HEK293 (cell line): Measurements from ENCODE around the gene CDH18.

Experiments
- CTCF ChIA-PET: fragments of 350-600 bp; formaldehyde crosslinking; extraction: SDS; loops from one replicate; lab custom pipeline; 2021; ENCODE audit warnings: antibody characterized with exemption; lab: Yijun Ruan, JAX
- POLR2A ChIA-PET: fragments of 300-600 bp; formaldehyde crosslinking; extraction: SDS; loops from one replicate; lab custom pipeline; 2020; ENCODE audit warnings: antibody characterized with exemption, inconsistent platforms; lab: Yijun Ruan, JAX
- H3K27ac ChIP-seq: fragments of 200-500 bp; sonication (Bioruptor generic); 2 replicates; pipeline ENCODE4 v1.5.1; 2014; ENCODE audit warnings: low read depth, low read length, control low read depth, inconsistent platforms; ENCODE audit errors: extremely low read depth
- H3K36me3 ChIP-seq, 2 experiments: fragments of 200-500 bp in 1 of 2; sonication (Bioruptor generic) in 1 of 2; 1 replicate in 1 of 2; 2 replicates in 1 of 2; pipeline ENCODE4 v1.5.1; 2014 to 2017; ENCODE audit warnings: inconsistent platforms in 2 of 2, low read length in 2 of 2; ENCODE audit not compliant: control insufficient read depth in 2 of 2, insufficient read depth in 1 of 2
- H3K4me1 ChIP-seq: fragments of 200-500 bp; sonication (Bioruptor generic); 2 replicates; pipeline ENCODE4 v1.5.1; 2014; ENCODE audit warnings: mild to moderate bottlenecking, low read length, inconsistent platforms; ENCODE audit not compliant: control insufficient read depth, insufficient read depth
- H3K4me3 ChIP-seq: 2 replicates; pipeline ENCODE4 v1.5.1; 2011; ENCODE audit warnings: low read depth, mild to moderate bottlenecking, control low read depth, low read length, moderate library complexity
- H3K9me3 ChIP-seq: fragments of 200-500 bp; sonication (Bioruptor generic); 2 replicates; pipeline ENCODE4 v1.5.1; 2014; ENCODE audit warnings: low read depth, low read length, inconsistent platforms; ENCODE audit not compliant: control insufficient read depth, insufficient read depth
- BCL11B ChIP-seq: fragments of 450-650 bp; formaldehyde crosslinking; IDR thresholded peaks from 2 replicates; pipeline ENCODE4 v1.5.1; 2016; ENCODE audit warnings: low read depth, missing biosample characterization, missing genetic modification characterization
- GLIS2 ChIP-seq: fragments of 450-650 bp; formaldehyde crosslinking; IDR thresholded peaks from 2 replicates; pipeline ENCODE4 v1.5.1; 2016; ENCODE audit warnings: missing biosample characterization, missing genetic modification characterization
- MEIS1 ChIP-seq: sonication (generic); formaldehyde crosslinking; IDR thresholded peaks from 2 replicates; pipeline ENCODE4 v1.8.1; 2022; ENCODE audit warnings: missing genetic modification reagents, mild to moderate bottlenecking, borderline replicate concordance
- MZF1 ChIP-seq: fragments of 450-650 bp; formaldehyde crosslinking; IDR thresholded peaks from 2 replicates; pipeline ENCODE4 v1.5.1; 2017; ENCODE audit warnings: missing biosample characterization, missing genetic modification characterization, borderline replicate concordance
- SALL2 ChIP-seq: fragments of 450-650 bp; formaldehyde crosslinking; IDR thresholded peaks from 2 replicates; pipeline ENCODE4 v1.5.0; 2017; ENCODE audit warnings: missing biosample characterization, mild to moderate bottlenecking, missing genetic modification characterization, borderline replicate concordance
- SP3 ChIP-seq: fragments of 450-650 bp; formaldehyde crosslinking; IDR thresholded peaks from 2 replicates; pipeline ENCODE4 v1.5.1; 2016; ENCODE audit warnings: missing biosample characterization, missing genetic modification characterization
- ZNF133 ChIP-seq: fragments of 450-650 bp; formaldehyde crosslinking; IDR thresholded peaks from 2 replicates; pipeline ENCODE4 v1.5.1; 2016; ENCODE audit warnings: missing biosample characterization, missing genetic modification characterization
- ZNF140 ChIP-seq: fragments of 450-650 bp; formaldehyde crosslinking; IDR thresholded peaks from 2 replicates; pipeline ENCODE4 v1.5.1; 2016; ENCODE audit warnings: missing biosample characterization, missing genetic modification characterization
- ZNF16 ChIP-seq: fragments of 450-650 bp; formaldehyde crosslinking; IDR thresholded peaks from 2 replicates; pipeline ENCODE4 v1.5.1; 2016; ENCODE audit warnings: low read depth, missing biosample characterization, missing genetic modification characterization
- ZNF175 ChIP-seq: fragments of 450-650 bp; formaldehyde crosslinking; IDR thresholded peaks from 2 replicates; pipeline ENCODE4 v1.5.1; 2016; ENCODE audit warnings: missing biosample characterization, missing genetic modification characterization
- ZNF280D ChIP-seq: fragments of 450-650 bp; formaldehyde crosslinking; IDR thresholded peaks from 2 replicates; pipeline ENCODE4 v1.5.1; 2016; ENCODE audit warnings: missing biosample characterization, missing genetic modification characterization
- ZNF292 ChIP-seq: fragments of 450-650 bp; formaldehyde crosslinking; IDR thresholded peaks from 2 replicates; pipeline ENCODE4 v1.5.1; 2016; ENCODE audit warnings: low read depth, missing biosample characterization, missing genetic modification characterization, borderline replicate concordance
- ZNF302 ChIP-seq: fragments of 450-650 bp; formaldehyde crosslinking; IDR thresholded peaks from 2 replicates; pipeline ENCODE4 v1.5.1; 2016; ENCODE audit warnings: missing biosample characterization, missing genetic modification characterization, low read depth
- ZNF311 ChIP-seq: fragments of 450-650 bp; formaldehyde crosslinking; IDR thresholded peaks from 2 replicates; pipeline ENCODE4 v1.5.1; 2017; ENCODE audit warnings: missing biosample characterization, missing genetic modification characterization, borderline replicate concordance
- ZNF366 ChIP-seq: fragments of 450-650 bp; formaldehyde crosslinking; conservative IDR thresholded peaks from 2 replicates; pipeline ENCODE4 v1.5.1; 2016; ENCODE audit warnings: missing biosample characterization, missing genetic modification characterization
- ZNF416 ChIP-seq: fragments of 450-650 bp; formaldehyde crosslinking; IDR thresholded peaks from 2 replicates; pipeline ENCODE4 v1.5.1; 2016; ENCODE audit warnings: missing biosample characterization, missing genetic modification characterization
- ZNF488 ChIP-seq: fragments of 450-650 bp; formaldehyde crosslinking; IDR thresholded peaks from 2 replicates; pipeline ENCODE4 v1.5.1; 2016; ENCODE audit warnings: missing biosample characterization, missing genetic modification characterization
- ZNF530 ChIP-seq: fragments of 450-650 bp; formaldehyde crosslinking; IDR thresholded peaks from 2 replicates; pipeline ENCODE4 v1.5.1; 2016; ENCODE audit warnings: low read depth, missing biosample characterization, missing genetic modification characterization
- ZNF548 ChIP-seq: fragments of 450-650 bp; formaldehyde crosslinking; IDR thresholded peaks from 2 replicates; pipeline ENCODE4 v1.5.1; 2016; ENCODE audit warnings: missing biosample characterization, missing genetic modification characterization
- ZNF558 ChIP-seq: fragments of 450-650 bp; formaldehyde crosslinking; IDR thresholded peaks from 2 replicates; pipeline ENCODE4 v1.5.1; 2016; ENCODE audit warnings: missing biosample characterization, missing genetic modification characterization
- ZNF561 ChIP-seq: fragments of 450-650 bp; IDR thresholded peaks from 2 replicates; pipeline ENCODE4 v1.5.1; 2018; ENCODE audit warnings: missing biosample characterization, missing genetic modification characterization, borderline replicate concordance
- ZNF629 ChIP-seq: fragments of 450-650 bp; formaldehyde crosslinking; IDR thresholded peaks from 2 replicates; pipeline ENCODE4 v1.5.1; 2017; ENCODE audit warnings: missing biosample characterization, missing genetic modification characterization
- ZNF645 ChIP-seq: fragments of 450-650 bp; formaldehyde crosslinking; IDR thresholded peaks from 2 replicates; pipeline ENCODE4; 2016; ENCODE audit warnings: missing biosample characterization, missing genetic modification characterization
- ZNF654 ChIP-seq: fragments of 450-650 bp; formaldehyde crosslinking; IDR thresholded peaks from 2 replicates; pipeline ENCODE4 v1.5.1; 2016; ENCODE audit warnings: low read depth, missing biosample characterization, missing genetic modification characterization
- ZNF707 ChIP-seq: fragments of 450-650 bp; formaldehyde crosslinking; IDR thresholded peaks from 2 replicates; pipeline ENCODE4 v1.5.1; 2016; ENCODE audit warnings: missing biosample characterization, missing genetic modification characterization
- ZNF768 ChIP-seq: fragments of 450-650 bp; formaldehyde crosslinking; IDR thresholded peaks from 2 replicates; pipeline ENCODE4 v1.5.1; 2018; ENCODE audit warnings: missing biosample characterization, mild to moderate bottlenecking, missing genetic modification characterization
- ZNF776 ChIP-seq: fragments of 450-650 bp; formaldehyde crosslinking; IDR thresholded peaks from 2 replicates; pipeline ENCODE4 v1.5.0; 2017; ENCODE audit warnings: missing biosample characterization, missing genetic modification characterization, borderline replicate concordance
- ZNF830 ChIP-seq: fragments of 450-650 bp; IDR thresholded peaks from 2 replicates; pipeline ENCODE4 v1.5.0; 2018; ENCODE audit warnings: missing biosample characterization, missing genetic modification characterization, low read depth, mild to moderate bottlenecking, moderate library complexity
- TF ChIP-seq, protein P1 (sequence below): fragments of 450-650 bp; formaldehyde crosslinking; IDR thresholded peaks from 2 replicates; pipeline ENCODE4 v1.5.1; 2016; ENCODE audit warnings: missing biosample characterization, missing genetic modification characterization
- TF ChIP-seq, protein P2 (sequence below): fragments of 450-650 bp; formaldehyde crosslinking; IDR thresholded peaks from 2 replicates; pipeline ENCODE4 v1.5.1; 2016; ENCODE audit warnings: missing biosample characterization, missing genetic modification characterization

CDH18 gene

GRCh38 chr5:19880458-19880857 is 107.5 kb downstream of the CDH18 start:
- ChIA-PET POLR2A (no interaction called here), CTCF (no interaction called here)
- Histone ChIP-seq H3K9me3 (no peaks in the 10 kb centered on the region), H3K4me3 (no peak overlapping the region), H3K36me3 (no peaks in the 10 kb centered on the region), H3K4me1 (peaks cover 23% of the 10 kb centered on the region), H3K27ac (no peak overlapping the region)
- TF ChIP-seq GLIS2 (tag by site-specific recombination): no peak
- TF ChIP-seq ZNF311 (tag by site-specific recombination): no peak
- TF ChIP-seq ZNF645 (tag by site-specific recombination): no peak
- no peak for TF ChIP-seq ZNF530 (tag by site-specific recombination)
- no peak for TF ChIP-seq ZNF175 (tag by site-specific recombination)
- TF ChIP-seq ZNF140 (tag by site-specific recombination): no peak
- TF ChIP-seq ZNF629 (tag by site-specific recombination): no peak
- TF ChIP-seq, all 188 proteins: peak for 0

DNA sequence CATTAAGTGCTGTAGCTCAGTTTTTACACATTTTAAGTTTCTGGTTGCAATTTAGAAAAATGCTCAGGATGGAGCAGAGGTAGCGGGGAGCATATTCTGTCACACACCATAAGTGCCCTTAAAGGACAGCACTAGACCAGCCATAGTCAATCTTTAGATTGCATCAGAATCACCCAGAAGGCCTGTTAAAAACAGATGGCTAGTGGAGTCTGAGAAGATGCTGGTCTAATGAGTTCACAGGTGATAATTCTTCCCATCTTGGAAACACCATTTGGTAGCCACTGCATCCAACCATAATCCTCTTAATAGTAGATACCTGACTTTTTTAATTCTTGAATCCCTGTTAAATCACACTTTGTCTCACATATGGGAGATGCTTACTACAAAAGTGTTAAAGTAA is 113.2 kb downstream of the CDH18 start:
- CTCF ChIA-PET: interaction anchor here (0.7 kb wide), 1 partner anchor 41 kb away, joined by 4 read pairs; no protein-coding TSS in a partner anchor

GRCh38 chr5:19866090-19866450 is 121.9 kb downstream of the CDH18 start:
- Histone ChIP-seq H3K9me3 (no peaks in the 10 kb centered on the region), H3K36me3 (no peaks in the 10 kb centered on the region), H3K27ac (no peak overlapping the region), H3K4me3 (no peak overlapping the region), H3K4me1 (peaks cover 3% of the 10 kb centered on the region; the same call in 1 of the 2 replicates)
- ChIA-PET POLR2A (no interaction called here), CTCF (no interaction called here)
- TF ChIP-seq ZNF280D (tag by site-specific recombination) (no peak), ZNF488 (tag by site-specific recombination) (no peak), ZNF548 (tag by site-specific recombination) (no peak), ZNF366 (no peak), SP3 (tag by site-specific recombination) (no peak), MEIS1 (CRISPR knock-in tag) (no peak), ZNF416 (tag by site-specific recombination) (no peak), ZNF561 (tag by site-specific recombination) (no peak), ZNF302 (no peak)

More for the DNA sequence above, 113.2 kb downstream of the CDH18 start:
- Histone ChIP-seq H3K4me3 (no peak overlapping the region), H3K36me3 (no peaks in the 10 kb centered on the region), H3K4me1 (peaks cover 6% of the 10 kb centered on the region; the same call in 1 of the 2 replicates), H3K9me3 (no peaks in the 10 kb centered on the region; the same call in 1 of the 2 replicates), H3K27ac (no peak overlapping the region)
- TF ChIP-seq ZNF366 (no peak), SALL2 (tag by site-specific recombination) (no peak), BCL11B (no peak), ZNF768 (tag by site-specific recombination) (no peak), ZNF707 (tag by site-specific recombination) (no peak), ZNF302 (no peak), ZNF776 (tag by site-specific recombination) (no peak), ZNF830 (tag by site-specific recombination) (no peak), GLIS2 (tag by site-specific recombination) (no peak), ZNF558 (tag by site-specific recombination) (no peak), ZNF16 (tag by site-specific recombination) (no peak), ZNF292 (tag by site-specific recombination) (no peak), SP3 (tag by site-specific recombination) (no peak), MZF1 (tag by site-specific recombination) (no peak), ZNF654 (no peak), ZNF133 (tag by site-specific recombination) (no peak)
- TF ChIP-seq, protein P1, sequence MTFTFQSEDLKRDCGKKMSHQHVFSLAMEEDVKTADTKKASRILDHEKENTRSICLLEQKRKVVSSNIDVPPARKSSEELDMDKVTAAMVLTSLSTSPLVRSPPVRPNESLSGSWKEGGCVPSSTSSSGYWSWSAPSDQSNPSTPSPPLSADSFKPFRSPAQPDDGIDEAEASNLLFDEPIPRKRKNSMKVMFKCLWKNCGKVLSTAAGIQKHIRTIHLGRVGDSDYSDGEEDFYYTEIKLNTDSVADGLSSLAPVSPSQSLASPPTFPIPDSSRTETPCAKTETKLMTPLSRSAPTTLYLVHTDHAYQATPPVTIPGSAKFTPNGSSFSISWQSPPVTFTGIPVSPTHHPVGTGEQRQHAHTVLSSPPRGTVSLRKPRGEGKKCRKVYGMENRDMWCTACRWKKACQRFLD (tag by site-specific recombination): no peak
- TF ChIP-seq, protein P2, sequence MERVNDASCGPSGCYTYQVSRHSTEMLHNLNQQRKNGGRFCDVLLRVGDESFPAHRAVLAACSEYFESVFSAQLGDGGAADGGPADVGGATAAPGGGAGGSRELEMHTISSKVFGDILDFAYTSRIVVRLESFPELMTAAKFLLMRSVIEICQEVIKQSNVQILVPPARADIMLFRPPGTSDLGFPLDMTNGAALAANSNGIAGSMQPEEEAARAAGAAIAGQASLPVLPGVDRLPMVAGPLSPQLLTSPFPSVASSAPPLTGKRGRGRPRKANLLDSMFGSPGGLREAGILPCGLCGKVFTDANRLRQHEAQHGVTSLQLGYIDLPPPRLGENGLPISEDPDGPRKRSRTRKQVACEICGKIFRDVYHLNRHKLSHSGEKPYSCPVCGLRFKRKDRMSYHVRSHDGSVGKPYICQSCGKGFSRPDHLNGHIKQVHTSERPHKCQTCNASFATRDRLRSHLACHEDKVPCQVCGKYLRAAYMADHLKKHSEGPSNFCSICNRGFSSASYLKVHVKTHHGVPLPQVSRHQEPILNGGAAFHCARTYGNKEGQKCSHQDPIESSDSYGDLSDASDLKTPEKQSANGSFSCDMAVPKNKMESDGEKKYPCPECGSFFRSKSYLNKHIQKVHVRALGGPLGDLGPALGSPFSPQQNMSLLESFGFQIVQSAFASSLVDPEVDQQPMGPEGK (tag by site-specific recombination): no peak
- POLR2A ChIA-PET: no interaction called here
